Subcutaneous abdominal adipose tissue (tissue), 5 donors: ENCODE results near the gene WIPF2.
A peak's percentile ranks its signal among the peaks of the same experiment; 100 is the strongest.

ENCODE experiments used
- H3K27ac ChIP-seq: one replicate; pipeline ENCODE4 v1.7.0; 2013; ENCODE audit warnings: low read depth, mild to moderate bottlenecking, inconsistent platforms, low read length, moderate library complexity
- H3K27me3 ChIP-seq, 5 donors: one replicate each; pipeline ENCODE4 v1.7.0; 2013; ENCODE audit warnings: low read length in 5 of 5, inconsistent platforms in 1 of 5; ENCODE audit not compliant: control insufficient read depth in 5 of 5, insufficient read depth in 4 of 5
- H3K36me3 ChIP-seq, 5 donors: one replicate each; pipeline ENCODE4 v1.7.0; 2013; ENCODE audit warnings: low read length in 5 of 5; ENCODE audit not compliant: control insufficient read depth in 5 of 5, insufficient read depth in 5 of 5
- H3K4me1 ChIP-seq, 5 donors: one replicate each; pipeline ENCODE4 v1.7.0; 2013; ENCODE audit warnings: low read length in 5 of 5, mild to moderate bottlenecking in 3 of 5, moderate library complexity in 1 of 5; ENCODE audit not compliant: control insufficient read depth in 5 of 5, insufficient read depth in 5 of 5
- H3K4me3 ChIP-seq, 5 donors: one replicate each; pipeline ENCODE4 v1.7.0; 2013; ENCODE audit warnings: low read length in 5 of 5, low read depth in 1 of 5
- H3K9ac ChIP-seq, 5 donors: one replicate each; pipeline ENCODE4 v1.7.0; 2013; ENCODE audit warnings: low read length in 5 of 5, mild to moderate bottlenecking in 4 of 5, moderate library complexity in 3 of 5
- H3K9me3 ChIP-seq, 5 donors: one replicate each; pipeline ENCODE4 v1.7.0; 2013; ENCODE audit warnings: low read length in 5 of 5; ENCODE audit not compliant: control insufficient read depth in 5 of 5
- donor health status: healthy.
- donor health status: healthy.
- donor health status: healthy.
- donor health status: healthy.
- donor health status: healthy.

WIPF2 gene

DNA sequence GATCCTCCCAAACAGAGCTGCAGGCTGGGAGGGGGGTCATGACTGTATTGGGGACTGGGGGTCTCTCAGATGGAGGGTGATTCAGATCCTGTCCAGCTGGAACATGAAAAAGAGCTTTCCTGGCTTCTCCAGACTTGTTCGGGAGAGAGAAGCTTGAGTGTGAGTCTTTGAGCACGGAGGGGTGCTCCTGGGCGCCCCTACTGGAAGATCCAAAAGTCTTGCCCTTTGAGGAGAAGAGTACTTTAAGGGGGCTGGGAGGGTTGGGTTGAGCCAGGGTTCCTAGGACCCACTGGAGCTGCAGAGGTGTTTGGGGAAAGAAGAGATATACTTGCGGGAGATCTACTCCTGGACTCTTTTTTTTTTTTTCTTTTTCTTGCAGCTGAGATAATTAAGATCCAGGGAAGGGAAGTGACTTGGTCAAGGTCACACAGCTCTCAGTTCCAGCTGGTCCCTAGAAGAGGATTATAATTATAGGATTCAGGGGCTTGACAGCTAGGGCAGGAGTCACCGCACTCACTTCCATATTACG lies 98.3 kb downstream of the WIPF2 start:
- Histone ChIP-seq H3K9me3 (no peaks in the 10 kb centered on the region), H3K4me3 (peak overlapping the region; percentile 65 to 90 (median 75)), H3K27ac (peak overlapping the region; percentile 88), H3K27me3 (peaks cover 0 to 4% (median 0%) of the 10 kb centered on the region in 5 donors), H3K4me1 (peaks cover 34 to 93% (median 86%) of the 10 kb centered on the region in 5 donors), H3K9ac (peak overlapping the region; percentile 46 to 94 (median 76)), H3K36me3 (no peaks in the 10 kb centered on the region)

DNA sequence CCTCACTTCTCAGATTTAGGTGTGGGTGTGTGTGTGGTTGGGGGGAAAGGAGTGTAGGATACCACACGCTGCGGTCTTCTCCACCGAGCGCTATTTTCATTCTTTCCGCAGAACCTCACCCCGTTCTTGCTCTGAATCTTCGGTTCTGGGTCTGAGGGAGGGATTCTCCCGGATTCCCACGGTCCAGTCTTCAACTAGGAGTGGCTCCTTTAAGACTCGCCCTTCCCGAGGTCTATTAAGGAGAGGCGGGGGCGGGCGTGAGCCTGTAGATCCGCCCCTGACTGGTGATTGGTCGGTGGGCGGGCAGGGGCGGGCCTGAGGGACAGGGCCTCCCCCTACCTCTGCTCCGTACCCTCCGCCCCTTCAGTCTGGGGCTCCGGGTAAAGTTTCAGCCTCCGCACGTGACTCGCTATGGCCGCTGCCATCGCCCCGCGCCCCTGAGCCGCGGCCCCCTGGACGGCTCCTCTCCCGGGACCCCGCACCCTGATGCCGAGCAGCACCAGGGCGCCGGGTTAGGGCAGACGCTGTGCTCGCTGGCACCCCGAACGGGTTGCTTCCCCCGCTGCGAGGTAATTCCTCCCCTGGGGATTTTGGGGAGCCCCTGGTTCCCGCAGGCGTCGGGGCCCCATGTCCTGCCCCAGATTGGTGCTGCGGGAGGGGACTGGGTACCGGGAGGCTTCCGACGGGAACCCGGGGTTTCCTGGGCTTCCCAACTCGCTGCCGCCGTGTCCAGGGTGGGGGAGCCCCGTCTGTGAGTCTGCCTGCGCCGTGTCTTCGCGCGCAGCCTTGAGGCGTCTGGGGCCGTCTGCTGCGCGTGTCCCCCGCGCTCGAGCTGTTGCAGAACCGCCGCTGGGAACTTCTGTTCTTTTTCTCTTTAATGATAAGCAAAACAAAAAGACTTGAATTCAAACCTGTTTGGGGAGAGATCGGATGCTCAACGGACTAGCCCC lies 99.1 kb downstream of the WIPF2 start:
- Histone ChIP-seq H3K27me3 (peaks cover 0 to 4% (median 0%) of the 10 kb centered on the region in 5 donors), H3K9me3 (no peaks in the 10 kb centered on the region), H3K36me3 (no peaks in the 10 kb centered on the region), H3K4me1 (peaks cover 27 to 93% (median 86%) of the 10 kb centered on the region in 5 donors), H3K9ac (peak overlapping the region; percentile 81 to 96 (median 90)), H3K4me3 (peak overlapping the region; percentile 65 to 90 (median 83)), H3K27ac (peak overlapping the region; percentile 88)

DNA sequence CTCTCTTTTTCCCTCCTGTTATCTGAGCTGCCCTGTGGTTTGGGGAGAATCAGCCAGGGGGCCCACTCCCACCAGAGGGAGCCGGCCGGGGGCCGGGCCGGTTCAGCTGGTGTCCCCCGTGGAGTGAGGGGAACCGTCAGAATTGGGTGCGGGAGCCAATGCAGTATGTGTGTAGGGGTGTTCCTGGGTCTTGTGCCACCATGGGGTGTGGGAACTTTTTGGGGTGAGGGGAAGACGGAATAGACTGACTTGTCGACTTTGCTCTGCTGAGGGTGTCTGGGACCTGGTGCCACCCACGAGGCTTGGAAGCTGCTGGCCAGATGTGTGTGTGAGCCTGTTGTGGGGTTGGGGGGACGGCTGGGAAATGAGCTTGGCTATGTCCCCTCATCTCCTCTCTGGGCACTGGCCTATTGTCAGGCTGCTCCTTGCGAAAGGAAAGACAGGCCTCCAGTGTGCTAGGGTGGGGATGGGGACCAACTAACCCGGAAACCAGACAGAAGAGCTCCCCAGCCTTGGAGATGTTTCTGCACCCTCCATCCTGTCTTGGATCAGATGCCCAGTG lies 99.8 kb downstream of the WIPF2 start:
- peaks cover 0 to 4% (median 0%) of the 10 kb centered on the region in 5 donors for H3K27me3 ChIP-seq
- H3K4me1 ChIP-seq = peaks cover 26 to 93% (median 86%) of the 10 kb centered on the region in 5 donors

DNA sequence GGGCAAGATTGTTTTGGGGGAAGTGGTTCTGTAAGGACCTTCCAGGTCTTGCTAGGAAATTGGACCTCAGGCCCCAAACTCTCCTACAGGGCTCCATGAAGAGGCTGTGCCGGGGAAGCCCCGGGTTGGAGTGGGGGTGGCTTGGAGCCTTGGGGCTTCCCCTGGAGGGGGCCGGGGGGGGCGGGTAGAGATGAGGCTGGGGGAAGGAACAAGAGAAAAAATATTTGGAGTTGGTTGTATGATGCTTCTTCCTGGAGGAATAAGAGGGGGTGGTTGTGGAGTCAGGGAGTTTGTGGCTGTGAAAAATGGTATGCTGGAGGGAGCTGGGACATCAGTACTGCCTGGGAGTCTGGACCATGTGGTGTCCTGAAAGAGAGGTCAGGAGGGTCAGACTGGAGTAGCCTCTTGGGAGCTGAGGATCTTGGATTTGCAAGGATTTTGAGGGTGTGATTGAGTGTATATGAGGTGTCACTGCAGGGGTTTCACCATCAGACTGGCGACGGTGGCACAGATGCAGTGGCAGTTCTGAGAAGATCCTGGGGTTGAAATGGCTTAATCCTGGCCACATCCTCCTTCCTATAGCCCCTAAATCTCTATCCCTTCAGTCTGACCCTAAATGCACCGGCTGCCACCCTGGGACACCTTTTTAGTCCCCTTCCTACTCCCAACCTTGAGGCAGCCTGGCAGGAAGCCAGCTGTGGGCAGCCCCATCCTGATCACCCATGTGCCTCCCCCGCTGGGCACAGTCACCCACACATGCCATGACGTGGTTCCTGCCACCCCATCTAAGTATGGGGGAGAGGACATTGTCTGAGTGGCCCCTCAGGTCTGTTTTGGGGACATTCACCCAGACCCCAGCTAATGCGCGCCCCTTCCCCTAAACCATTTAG lies 100.8 kb downstream of the WIPF2 start:
- Histone ChIP-seq H3K9ac (peak overlapping the region in 4 of 5 donors; percentile 43 to 64 (median 47)), H3K4me1 (peaks cover 32 to 95% (median 91%) of the 10 kb centered on the region in 5 donors), H3K27me3 (peaks cover 0 to 4% (median 0%) of the 10 kb centered on the region in 5 donors), H3K9me3 (no peaks in the 10 kb centered on the region), H3K4me3 (peak overlapping the region; percentile 47 to 90 (median 83)), H3K27ac (peak overlapping the region; percentile 88), H3K36me3 (no peaks in the 10 kb centered on the region)

More for the DNA sequence above, 99.8 kb downstream of the WIPF2 start:
- H3K36me3 ChIP-seq = no peaks in the 10 kb centered on the region
- H3K27ac ChIP-seq = peak overlapping the region; percentile 88
- peak overlapping the region; percentile 65 to 90 (median 83) for H3K4me3 ChIP-seq
- H3K9ac ChIP-seq = peak overlapping the region; percentile 77 to 96 (median 87)
- H3K9me3 ChIP-seq = no peaks in the 10 kb centered on the region

DNA sequence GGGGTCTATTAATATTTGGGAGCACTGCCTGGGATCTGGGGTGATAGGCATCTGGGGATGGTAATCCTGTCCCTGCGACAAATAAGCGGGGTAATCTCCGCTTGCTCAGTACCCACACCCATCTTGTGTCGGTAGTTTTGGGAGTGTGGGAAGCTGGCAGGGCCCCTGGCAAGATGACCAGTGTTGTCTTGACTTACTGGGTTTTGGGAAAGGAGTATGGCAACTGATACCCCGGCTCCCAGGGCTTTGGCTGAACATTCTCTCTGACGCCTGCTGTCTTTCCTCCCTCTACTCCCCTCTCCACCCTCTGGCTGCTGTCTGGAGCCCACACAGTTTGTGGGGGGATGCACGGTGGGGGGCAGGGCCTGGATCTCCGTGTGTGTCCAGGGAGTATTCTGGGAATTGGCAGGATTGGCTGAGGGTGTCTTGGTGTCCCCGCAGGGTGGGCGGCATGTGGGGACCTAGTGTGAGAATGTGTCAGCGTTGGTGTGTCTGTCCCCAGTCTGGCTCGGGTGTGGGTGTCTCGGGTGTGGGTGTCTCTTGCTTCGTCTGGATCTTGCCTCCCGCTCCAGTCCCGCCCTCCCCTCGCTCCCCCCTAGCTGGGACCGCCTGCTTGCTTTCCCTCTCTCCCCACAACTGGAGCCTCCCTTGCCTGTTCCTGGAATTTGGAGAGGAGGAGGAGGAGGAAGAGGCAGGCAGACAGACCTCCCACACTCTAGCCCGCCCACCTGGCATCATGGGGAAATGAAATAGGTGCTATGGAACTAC lies 101.8 kb downstream of the WIPF2 start:
- Histone ChIP-seq H3K36me3 (no peaks in the 10 kb centered on the region), H3K27ac (peak overlapping the region; percentile 88), H3K9ac (peak overlapping the region; percentile 1 to 64 (median 47)), H3K4me3 (peak overlapping the region; percentile 50 to 86 (median 63)), H3K9me3 (no peaks in the 10 kb centered on the region), H3K27me3 (peaks cover 0 to 4% (median 0%) of the 10 kb centered on the region in 5 donors), H3K4me1 (peaks cover 38 to 96% (median 91%) of the 10 kb centered on the region in 5 donors)

DNA sequence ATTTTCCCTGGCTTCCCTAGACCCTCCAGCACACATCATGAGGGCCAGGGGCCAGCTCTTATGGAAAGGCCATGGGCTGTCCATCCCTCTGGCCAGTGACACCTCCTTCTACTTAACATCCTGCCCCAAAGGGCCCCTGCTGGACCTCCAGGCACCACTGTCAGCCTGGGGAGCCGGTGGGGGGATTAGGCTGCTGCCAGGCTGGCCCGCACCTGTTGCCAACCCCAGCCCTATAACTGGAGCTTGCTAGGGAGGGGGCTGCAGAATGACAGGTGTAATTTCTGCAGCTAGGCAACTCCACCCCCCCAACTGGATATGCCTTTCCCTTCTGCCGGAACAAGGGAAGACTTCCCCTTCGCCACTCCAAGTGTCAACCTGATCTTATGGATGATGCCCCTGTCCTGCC lies 102.4 kb downstream of the WIPF2 start:
- peak overlapping the region; percentile 50 to 86 (median 63) for H3K4me3 ChIP-seq
- H3K4me1 ChIP-seq = peaks cover 37 to 96% (median 91%) of the 10 kb centered on the region in 5 donors
- H3K27me3 ChIP-seq = peaks cover 0 to 4% (median 0%) of the 10 kb centered on the region in 5 donors
- H3K9me3 ChIP-seq = no peaks in the 10 kb centered on the region
- H3K36me3 ChIP-seq = no peaks in the 10 kb centered on the region
- H3K9ac ChIP-seq = peak overlapping the region in 4 of 5 donors; percentile 1 to 64 (median 48)
- peak overlapping the region; percentile 88 for H3K27ac ChIP-seq

DNA sequence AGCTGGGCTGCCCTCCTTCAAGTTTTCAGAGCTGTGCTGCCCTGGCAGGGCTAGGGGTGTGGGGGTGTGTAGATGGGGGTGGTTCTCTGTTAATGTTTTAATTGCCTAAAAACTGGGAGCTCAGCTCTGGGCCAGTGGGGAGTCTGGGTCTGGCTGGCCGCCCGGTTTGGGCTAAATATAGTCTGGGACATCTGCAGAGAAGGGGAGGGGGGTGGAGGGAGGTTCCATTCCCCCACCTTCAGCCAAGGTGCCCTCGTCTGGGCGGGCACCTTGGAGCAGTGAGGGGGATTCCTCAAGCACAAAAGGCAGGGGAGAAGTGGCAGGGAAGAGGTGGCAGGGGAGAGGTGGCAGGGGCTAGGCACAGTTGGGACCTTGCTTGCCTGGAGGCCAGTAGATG lies 102.9 kb downstream of the WIPF2 start:
- Histone ChIP-seq H3K4me3 (peak overlapping the region; percentile 50 to 86 (median 63)), H3K9me3 (no peaks in the 10 kb centered on the region), H3K27me3 (peaks cover 0 to 4% (median 0%) of the 10 kb centered on the region in 5 donors), H3K9ac (peak overlapping the region in 4 of 5 donors; percentile 50 to 71 (median 60)), H3K27ac (peak overlapping the region; percentile 88), H3K4me1 (peaks cover 41 to 96% (median 91%) of the 10 kb centered on the region in 5 donors), H3K36me3 (no peaks in the 10 kb centered on the region)

DNA sequence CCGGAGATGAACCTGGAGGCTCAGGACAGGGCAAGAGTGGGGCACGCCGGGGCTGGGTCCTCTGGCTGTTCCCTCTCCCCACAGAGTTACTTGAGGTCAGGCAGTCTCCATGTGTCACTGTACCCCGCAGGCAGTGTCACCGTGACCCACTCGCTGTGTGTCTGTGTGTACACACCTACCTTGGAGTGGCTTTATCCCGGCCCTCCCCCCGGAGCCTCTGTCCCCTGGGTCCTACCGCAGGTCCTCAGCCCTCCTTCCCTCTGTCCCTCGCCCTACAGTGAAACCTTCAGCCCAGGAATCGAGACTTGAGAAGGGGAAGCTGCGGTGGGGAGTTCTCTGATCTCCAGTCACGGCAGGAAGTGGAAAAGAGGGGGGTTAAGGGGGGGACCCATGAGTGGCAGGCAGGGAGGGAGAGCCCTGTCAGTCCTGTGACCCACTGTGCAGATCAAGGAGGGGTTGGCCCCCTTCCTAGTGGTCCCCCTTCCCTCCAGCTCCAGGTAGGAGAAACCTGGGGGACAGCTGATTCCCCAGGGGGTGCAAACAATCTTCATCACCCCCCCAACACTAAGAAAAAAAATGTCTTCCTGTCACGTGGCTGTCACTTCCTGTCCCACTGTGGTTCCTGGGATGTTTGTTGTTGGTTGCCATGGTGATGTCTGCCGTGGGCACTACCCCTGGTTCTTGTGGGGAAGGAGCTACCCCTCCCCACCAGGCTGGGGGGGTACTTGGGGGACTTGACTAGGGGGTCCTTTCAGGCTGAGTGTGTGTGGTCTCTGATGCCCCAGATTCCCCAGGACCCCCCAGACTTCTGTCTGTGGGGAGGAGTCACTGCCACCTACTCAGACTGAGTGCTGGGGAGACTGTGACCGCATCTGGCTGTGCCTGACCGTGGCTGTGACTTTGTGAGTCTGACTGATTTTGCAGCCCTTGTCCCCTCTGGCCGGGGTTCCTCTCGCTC lies 103.5 kb downstream of the WIPF2 start:
- Histone ChIP-seq H3K9me3 (no peaks in the 10 kb centered on the region), H3K4me3 (peak overlapping the region; percentile 50 to 86 (median 63)), H3K27me3 (peaks cover 0 to 3% (median 0%) of the 10 kb centered on the region in 5 donors), H3K4me1 (peaks cover 44 to 96% (median 91%) of the 10 kb centered on the region in 5 donors), H3K9ac (peak overlapping the region in 4 of 5 donors; percentile 50 to 71 (median 60)), H3K27ac (peak overlapping the region; percentile 88), H3K36me3 (no peaks in the 10 kb centered on the region)
